ENCODE data around the gene ZNF835.

ZNF835 gene

GRCh38 chr19:56625708-56626107 is 45.8 kb downstream of the ZNF835 start:
- TF ChIP-seq CTCF (IDR thresholded peaks at IDR 0.05; ENCODE audit: borderline replicate concordance, control extremely low read depth, extremely low read depth, insufficient read depth, missing control alignments): no peak
- in situ Hi-C loops (cut with MboI; ENCODE audit: low sequenced_read_pairs, unreplicated experiment): no loop called here
- DNase-seq (ENCODE audit: low spot score): no peak

- no peak for TF ChIP-seq CTCF (IDR thresholded peaks at IDR 0.05; ENCODE audit: borderline replicate concordance, control extremely low read depth, extremely low read depth, insufficient read depth, missing control alignments)
- in situ Hi-C loops (cut with MboI; ENCODE audit: low sequenced_read_pairs, unreplicated experiment): no loop called here
- no peak for DNase-seq (ENCODE audit: low spot score)
Measured at GRCh38 chr19:56623006-56623405, 48.6 kb downstream of the ZNF835 start.

GRCh38 chr19:56622374-56622773 is 49.2 kb downstream of the ZNF835 start:
- in situ Hi-C loops (cut with MboI; ENCODE audit: low sequenced_read_pairs, unreplicated experiment): no loop called here
- TF ChIP-seq CTCF (IDR thresholded peaks at IDR 0.05; ENCODE audit: borderline replicate concordance, control extremely low read depth, extremely low read depth, insufficient read depth, missing control alignments): no peak

GRCh38 chr19:56619121-56619520 is 52.4 kb downstream of the ZNF835 start:
- no peak for DNase-seq (ENCODE audit: low spot score)
- in situ Hi-C loops (cut with MboI; ENCODE audit: low sequenced_read_pairs, unreplicated experiment): no loop called here
- TF ChIP-seq CTCF (IDR thresholded peaks at IDR 0.05; ENCODE audit: borderline replicate concordance, control extremely low read depth, extremely low read depth, insufficient read depth, missing control alignments): no peak

More at GRCh38 chr19:56622374-56622773, 49.2 kb downstream of the ZNF835 start:
- DNase-seq (ENCODE audit: low spot score): no peak

GRCh38 chr19:56617531-56617930 is 54.0 kb downstream of the ZNF835 start:
- in situ Hi-C loops (cut with MboI; ENCODE audit: low sequenced_read_pairs, unreplicated experiment): no loop called here
- DNase-seq (ENCODE audit: low spot score): no peak
- TF ChIP-seq CTCF (IDR thresholded peaks at IDR 0.05; ENCODE audit: borderline replicate concordance, control extremely low read depth, extremely low read depth, insufficient read depth, missing control alignments): no peak

- DNase-seq (ENCODE audit: low spot score): no peak
- in situ Hi-C loops (cut with MboI; ENCODE audit: low sequenced_read_pairs, unreplicated experiment): no loop called here
- no peak for TF ChIP-seq CTCF (IDR thresholded peaks at IDR 0.05; ENCODE audit: borderline replicate concordance, control extremely low read depth, extremely low read depth, insufficient read depth, missing control alignments)
Measured at GRCh38 chr19:56613639-56614038, 57.9 kb downstream of the ZNF835 start.

GRCh38 chr19:56612737-56613136 is 58.8 kb downstream of the ZNF835 start:
- in situ Hi-C loops (cut with MboI; ENCODE audit: low sequenced_read_pairs, unreplicated experiment): no loop called here
- TF ChIP-seq CTCF (IDR thresholded peaks at IDR 0.05; ENCODE audit: borderline replicate concordance, control extremely low read depth, extremely low read depth, insufficient read depth, missing control alignments): no peak

More at GRCh38 chr19:56612737-56613136, 58.8 kb downstream of the ZNF835 start:
- no peak for DNase-seq (ENCODE audit: low spot score)
